DOHH2 (cell line): ENCODE results near the gene MAPK7.

Source experiments
- CTCF ChIP-seq: fragments of 200-600 bp; sonication (generic); IDR thresholded peaks from one replicate; pipeline ENCODE4 v1.5.1; 2014; ENCODE audit warnings: antibody characterized with exemption, mild to moderate bottlenecking, low read depth, low read length; ENCODE audit not compliant: poor library complexity, severe bottlenecking
- EZH2phosphoT487 ChIP-seq: fragments of 200-600 bp; sonication (generic); IDR thresholded peaks from 2 replicates; pipeline ENCODE4 v1.6.1; 2017; ENCODE audit warnings: borderline replicate concordance, mild to moderate bottlenecking, antibody characterized with exemption, low read length, moderate library complexity, mixed read lengths

GRCh38 chr17:19342611-19343255, 35.6 kb upstream of the MAPK7 start:
- no peak for TF ChIP-seq CTCF
- TF ChIP-seq EZH2phosphoT487 = no peak
